ENCODE data around the gene DHX9.

DNA sequence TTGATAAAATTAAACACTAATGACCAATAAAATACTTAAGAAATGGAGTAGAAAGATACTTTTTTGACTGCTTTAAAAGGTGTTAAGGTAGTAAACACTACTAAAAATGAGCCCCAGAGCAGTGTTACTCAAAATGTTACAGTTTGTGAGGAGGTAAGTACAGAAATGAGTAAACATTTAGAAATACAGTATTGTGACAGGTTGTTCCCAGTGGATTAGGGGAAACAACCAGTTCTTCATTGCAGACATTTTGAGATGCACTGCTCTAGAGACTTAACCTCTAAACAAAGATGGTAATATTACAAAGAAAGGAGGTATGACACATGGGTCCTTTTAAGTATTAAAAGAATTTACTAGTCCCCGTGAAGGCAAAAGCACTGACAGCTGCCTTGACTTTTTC, 12.7 kb downstream of the DHX9 start:
- TF ChIP-seq, protein P1, sequence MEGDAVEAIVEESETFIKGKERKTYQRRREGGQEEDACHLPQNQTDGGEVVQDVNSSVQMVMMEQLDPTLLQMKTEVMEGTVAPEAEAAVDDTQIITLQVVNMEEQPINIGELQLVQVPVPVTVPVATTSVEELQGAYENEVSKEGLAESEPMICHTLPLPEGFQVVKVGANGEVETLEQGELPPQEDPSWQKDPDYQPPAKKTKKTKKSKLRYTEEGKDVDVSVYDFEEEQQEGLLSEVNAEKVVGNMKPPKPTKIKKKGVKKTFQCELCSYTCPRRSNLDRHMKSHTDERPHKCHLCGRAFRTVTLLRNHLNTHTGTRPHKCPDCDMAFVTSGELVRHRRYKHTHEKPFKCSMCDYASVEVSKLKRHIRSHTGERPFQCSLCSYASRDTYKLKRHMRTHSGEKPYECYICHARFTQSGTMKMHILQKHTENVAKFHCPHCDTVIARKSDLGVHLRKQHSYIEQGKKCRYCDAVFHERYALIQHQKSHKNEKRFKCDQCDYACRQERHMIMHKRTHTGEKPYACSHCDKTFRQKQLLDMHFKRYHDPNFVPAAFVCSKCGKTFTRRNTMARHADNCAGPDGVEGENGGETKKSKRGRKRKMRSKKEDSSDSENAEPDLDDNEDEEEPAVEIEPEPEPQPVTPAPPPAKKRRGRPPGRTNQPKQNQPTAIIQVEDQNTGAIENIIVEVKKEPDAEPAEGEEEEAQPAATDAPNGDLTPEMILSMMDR (IDR thresholded peaks at IDR 0.05 in 4 of 5, conservative IDR thresholded peaks at IDR 0.05 in 1 of 5) = no peak
- no peak for TF ChIP-seq POLR2A (IDR thresholded peaks at IDR 0.05)

Measured in gastrocnemius medialis (tissue), 4 donors.